ENCODE data around the gene RELB. TPM values are rescaled to one million over a fixed set of nuclear protein-coding genes. Genes with fewer than 3 reads are reported as not detected.
A peak's percentile ranks its signal among the peaks of the same experiment; 100 is the strongest.

Gene RELB
- total RNA-seq, 1 donor from 2014 or later = 4.0 TPM

GRCh38 chr19:45045671-45046353, 44.5 kb downstream of the RELB start:
- no peak overlapping the region for H3K4me3 ChIP-seq
- peaks cover 47% of the 10 kb centered on the region for H3K36me3 ChIP-seq
- no peaks in the 10 kb centered on the region for H3K27me3 ChIP-seq (ENCODE audit: low read depth)
- H3K27ac ChIP-seq (replicated peaks) = peak overlapping the region; percentile 47
- intact Hi-C loops (cut with micrococcal nuclease) = no loop called here
- no peaks in the 10 kb centered on the region for H3K9me3 ChIP-seq (replicated peaks)
- no peak for TF ChIP-seq CTCF (IDR thresholded peaks at IDR 0.05; ENCODE audit: borderline replicate concordance)
- peaks cover 85% of the 10 kb centered on the region for H3K4me1 ChIP-seq
- no peak for DNase-seq

- intact Hi-C loops (cut with micrococcal nuclease) = no loop called here
- Histone ChIP-seq H3K9me3 (replicated peaks) (no peaks in the 10 kb centered on the region), H3K27ac (replicated peaks) (peak overlapping the region; percentile 47), H3K36me3 (peaks cover 43% of the 10 kb centered on the region), H3K27me3 (ENCODE audit: low read depth) (no peaks in the 10 kb centered on the region), H3K4me1 (peaks cover 79% of the 10 kb centered on the region), H3K4me3 (no peak overlapping the region)
- DNase-seq = no peak
- TF ChIP-seq CTCF (IDR thresholded peaks at IDR 0.05; ENCODE audit: borderline replicate concordance) = no peak
Measured at GRCh38 chr19:45046355-45046754, 45.1 kb downstream of the RELB start.

GRCh38 chr19:45047188-45047797, 46.0 kb downstream of the RELB start:
- Histone ChIP-seq H3K9me3 (replicated peaks) (no peaks in the 10 kb centered on the region), H3K27me3 (ENCODE audit: low read depth) (no peaks in the 10 kb centered on the region), H3K27ac (replicated peaks) (no peak overlapping the region), H3K4me1 (peaks cover 76% of the 10 kb centered on the region), H3K4me3 (no peak overlapping the region), H3K36me3 (peaks cover 36% of the 10 kb centered on the region)
- TF ChIP-seq CTCF (IDR thresholded peaks at IDR 0.05; ENCODE audit: borderline replicate concordance) = no peak
- DNase-seq = no peak
- intact Hi-C loops (cut with micrococcal nuclease) = no loop called here

GRCh38 chr19:45049073-45049736, 47.9 kb downstream of the RELB start:
- Histone ChIP-seq H3K27ac (replicated peaks) (peak overlapping the region; percentile 50), H3K4me3 (no peak overlapping the region), H3K9me3 (replicated peaks) (no peaks in the 10 kb centered on the region), H3K27me3 (ENCODE audit: low read depth) (no peaks in the 10 kb centered on the region), H3K36me3 (peaks cover 39% of the 10 kb centered on the region), H3K4me1 (peaks cover 75% of the 10 kb centered on the region)
- intact Hi-C loops (cut with micrococcal nuclease) = no loop called here
- peak; percentile 35 for DNase-seq
- TF ChIP-seq CTCF (IDR thresholded peaks at IDR 0.05; ENCODE audit: borderline replicate concordance) = no peak

GRCh38 chr19:45050036-45050435, 48.8 kb downstream of the RELB start:
- peaks cover 66% of the 10 kb centered on the region for H3K4me1 ChIP-seq
- no peak for TF ChIP-seq CTCF (IDR thresholded peaks at IDR 0.05; ENCODE audit: borderline replicate concordance)

More at GRCh38 chr19:45050036-45050435, 48.8 kb downstream of the RELB start:
- H3K27me3 ChIP-seq (ENCODE audit: low read depth) = no peaks in the 10 kb centered on the region
- no peaks in the 10 kb centered on the region for H3K9me3 ChIP-seq (replicated peaks)
- H3K36me3 ChIP-seq = peaks cover 39% of the 10 kb centered on the region
- intact Hi-C loops (cut with micrococcal nuclease) = no loop called here
- H3K27ac ChIP-seq (replicated peaks) = peak overlapping the region; percentile 50
- DNase-seq = no peak
- H3K4me3 ChIP-seq = no peak overlapping the region

Measured in left ventricle myocardium inferior (tissue), 1 donor.